ENCODE measurements around the gene PAF1.

GRCh38 chr19:39382991-39383828, 7.7 kb downstream of the PAF1 start:
- TF ChIP-seq CTCF (IDR thresholded peaks at IDR 0.05; ENCODE audit: extremely low read depth in 1 of 2, insufficient read depth in 1 of 2, low read depth in 1 of 2, low read length in 2 of 2) = no peak
- no peak for TF ChIP-seq EZH2 (IDR thresholded peaks at IDR 0.05; ENCODE audit: borderline replicate concordance, low read depth, low read length, severe bottlenecking)
- TF ChIP-seq POLR2A (IDR thresholded peaks at IDR 0.05; ENCODE audit: low read depth, low read length) = no peak
- TF ChIP-seq JUN (IDR thresholded peaks at IDR 0.05; ENCODE audit: borderline replicate concordance, insufficient read depth, insufficient read length, low read depth) = no peak
- TF ChIP-seq MYC (IDR thresholded peaks at IDR 0.05; ENCODE audit: low read depth, low read length) = no peak

Measured in endothelial cell of umbilical vein (primary cell).